ENCODE data around the gene WDR18. TPM values are rescaled to one million over a fixed set of nuclear protein-coding genes. Genes with fewer than 3 reads are reported as not detected.
"Not testable (repeated sequence)": the region's sequence is repeated elsewhere in the genome, so short reads cannot be mapped to it uniquely, and the experiment has no call there.

WDR18 gene
- total and polyA plus RNA-seq, 12 donors: 5.4 to 140 (median 53.8) TPM

DNA sequence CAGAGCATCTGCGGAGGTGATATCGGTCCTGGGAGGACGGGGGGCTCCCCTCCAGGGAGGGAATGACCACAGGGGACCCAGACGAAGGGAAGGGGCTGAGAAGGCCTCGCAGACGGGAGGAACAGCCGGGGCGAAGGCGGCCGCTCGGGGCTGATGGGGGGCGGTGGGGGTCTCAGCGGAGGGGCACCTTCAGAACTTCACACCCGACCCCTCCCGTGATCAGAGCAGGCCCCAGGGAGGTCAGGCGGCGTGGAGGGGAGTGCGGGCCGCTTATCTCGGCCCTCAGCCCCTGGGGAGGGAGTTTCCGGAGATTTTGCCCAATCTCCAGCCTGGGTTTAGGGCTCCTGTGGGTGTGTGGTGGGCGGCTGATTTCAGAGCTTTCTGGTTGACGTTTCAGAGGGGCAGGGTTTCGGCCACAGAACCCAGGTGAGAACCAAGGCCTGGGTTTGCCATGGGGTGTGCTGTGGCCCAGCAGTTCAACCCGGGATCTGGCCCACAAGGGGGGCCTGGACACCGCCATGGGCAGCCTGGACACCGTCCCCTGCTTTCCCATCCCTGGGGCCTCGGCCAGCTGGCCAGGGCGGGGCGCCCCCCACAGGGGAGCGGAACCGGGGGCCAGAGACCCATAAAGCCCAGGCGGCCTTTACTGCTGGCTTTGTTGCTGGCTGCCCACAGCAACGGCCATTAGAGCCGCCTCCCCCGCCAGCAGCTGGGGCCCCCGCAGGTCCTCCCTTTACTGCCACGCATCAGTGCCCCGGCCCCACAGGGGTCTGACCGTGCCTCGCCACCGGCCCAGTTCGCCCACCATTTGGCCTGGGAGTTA lies 29.3 kb upstream of the WDR18 start:
- no peak overlapping the region for H3K27ac ChIP-seq
- H3K27me3 ChIP-seq: no peaks in the 10 kb centered on the region
- TF ChIP-seq CTCF (IDR thresholded peaks at IDR 0.05) (no peak), POLR2A (IDR thresholded peaks at IDR 0.05) (no peak)
- WGBS, 4 donors: 85 to 90% (median 87%) methylated on average over 22 to 43 of the region's 43 CpGs
- peaks cover 0 to 10% of the 10 kb centered on the region in 2 donors for H3K4me1 ChIP-seq (replicated peaks in 1 of 2)
- intact Hi-C loops (cut with DNase I): no loop called here
- no peaks in the 10 kb centered on the region for H3K9me3 ChIP-seq (replicated peaks in 1 of 3)
- no peak for DNase-seq
- H3K36me3 ChIP-seq (replicated peaks in 1 of 2): no peaks in the 10 kb centered on the region
- no peak overlapping the region for H3K4me3 ChIP-seq

DNA sequence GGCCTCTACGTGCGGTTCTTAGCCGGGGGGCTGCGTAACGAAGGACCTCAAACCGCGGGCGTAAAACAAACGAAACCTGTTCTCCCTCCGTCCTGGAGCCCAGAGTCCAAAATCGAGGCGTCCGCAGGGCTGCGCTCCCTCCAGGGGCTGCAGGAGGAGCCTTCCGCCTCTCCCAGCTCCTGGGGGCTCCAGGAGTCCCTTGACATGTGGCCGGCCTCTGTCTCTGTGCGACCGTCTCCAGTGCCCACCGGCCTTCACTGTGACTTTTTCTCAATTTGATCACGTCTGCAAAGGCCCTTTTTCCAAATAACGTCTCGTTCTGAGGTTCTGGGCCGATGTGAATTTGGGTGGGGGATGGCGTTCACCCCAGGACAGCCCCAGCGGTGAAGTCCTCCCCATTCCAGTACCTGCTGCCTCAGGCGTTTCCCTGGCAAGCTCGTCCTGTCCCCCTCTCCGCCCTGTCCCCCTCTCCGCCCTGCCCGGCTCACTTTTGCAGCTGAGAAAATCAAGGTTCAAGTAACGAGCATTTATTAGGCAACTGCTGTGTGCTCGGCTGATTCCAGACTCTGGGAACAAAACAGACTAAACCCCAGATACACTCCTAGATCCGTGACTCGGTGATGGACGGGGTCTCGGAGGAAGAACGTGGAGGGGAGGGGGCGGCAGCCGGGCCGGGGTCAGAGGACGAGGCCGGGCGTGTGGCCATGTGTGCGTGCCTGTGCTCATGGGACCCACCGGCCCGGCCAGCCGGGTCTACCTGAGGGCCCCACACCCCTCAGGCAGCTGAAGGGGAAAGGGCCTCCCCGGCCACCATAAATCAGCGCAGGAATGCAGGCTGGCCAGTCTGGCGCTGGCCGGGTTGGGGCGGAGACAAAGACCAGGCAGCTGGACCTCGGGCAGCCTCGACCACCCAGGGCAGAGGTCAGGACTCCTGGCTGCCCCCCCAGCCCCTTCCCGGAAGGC lies 28.1 kb upstream of the WDR18 start:
- H3K9me3 ChIP-seq (replicated peaks in 1 of 3): no peaks in the 10 kb centered on the region
- DNase-seq: no peak
- H3K4me1 ChIP-seq (replicated peaks in 1 of 2): peaks cover 0 to 10% of the 10 kb centered on the region in 2 donors
- no peak overlapping the region for H3K27ac ChIP-seq
- no peaks in the 10 kb centered on the region for H3K27me3 ChIP-seq
- WGBS, 4 donors: 86 to 87% (median 87%) methylated on average over 44 to 55 of the region's 55 CpGs
- H3K4me3 ChIP-seq: no peak overlapping the region
- no peaks in the 10 kb centered on the region for H3K36me3 ChIP-seq (replicated peaks in 1 of 2)
- TF ChIP-seq CTCF (IDR thresholded peaks at IDR 0.05): no peak
- no peak for TF ChIP-seq POLR2A (IDR thresholded peaks at IDR 0.05)
- intact Hi-C loops (cut with DNase I): no loop called here

- TF ChIP-seq POLR2A (IDR thresholded peaks at IDR 0.05) (no peak), CTCF (IDR thresholded peaks at IDR 0.05) (no peak)
- DNase-seq: no peak
- H3K36me3 ChIP-seq (replicated peaks in 1 of 2): no peaks in the 10 kb centered on the region
- intact Hi-C loops (cut with DNase I): no loop called here
- H3K9me3 ChIP-seq (replicated peaks in 1 of 3): no peaks in the 10 kb centered on the region
- 59 to 72% (median 66%) methylated on average over 8 to 27 of the region's 27 CpGs for WGBS, 4 donors
- H3K27ac ChIP-seq: no peak overlapping the region
- no peak overlapping the region for H3K4me3 ChIP-seq
- peaks cover 0 to 10% of the 10 kb centered on the region in 2 donors for H3K4me1 ChIP-seq (replicated peaks in 1 of 2)
- H3K27me3 ChIP-seq: no peaks in the 10 kb centered on the region
These were observed 27.2 kb upstream of the WDR18 start for GRCh38 chr19:956766-957440.

- H3K4me1 ChIP-seq (replicated peaks in 1 of 2); DNase-seq; intact Hi-C loops (cut with DNase I); H3K36me3 ChIP-seq (replicated peaks in 1 of 2); H3K9me3 ChIP-seq (replicated peaks in 1 of 3); H3K27me3 ChIP-seq; H3K27ac ChIP-seq; H3K4me3 ChIP-seq: not testable (repeated sequence)
- 92 to 95% (median 94%) methylated on average over 9 of the region's 9 CpGs for WGBS, 4 donors
These were observed 26.6 kb upstream of the WDR18 start for GRCh38 chr19:957578-957977.
